HEK293 (cell line): ENCODE measurements around the gene MED15.

Source experiments
- CTCF ChIA-PET: fragments of 350-600 bp; formaldehyde crosslinking; extraction: SDS; loops from one replicate; lab custom pipeline; 2021; ENCODE audit warnings: antibody characterized with exemption; lab: Yijun Ruan, JAX
- POLR2A ChIA-PET: fragments of 300-600 bp; formaldehyde crosslinking; extraction: SDS; loops from one replicate; lab custom pipeline; 2020; ENCODE audit warnings: antibody characterized with exemption, inconsistent platforms; lab: Yijun Ruan, JAX
- H3K27ac ChIP-seq: fragments of 200-500 bp; sonication (Bioruptor generic); 2 replicates; pipeline ENCODE4 v1.5.1; 2014; ENCODE audit warnings: low read depth, low read length, control low read depth, inconsistent platforms; ENCODE audit errors: extremely low read depth
- H3K36me3 ChIP-seq, 2 experiments: fragments of 200-500 bp in 1 of 2; sonication (Bioruptor generic) in 1 of 2; 1 replicate in 1 of 2; 2 replicates in 1 of 2; pipeline ENCODE4 v1.5.1; 2014 to 2017; ENCODE audit warnings: inconsistent platforms in 2 of 2, low read length in 2 of 2; ENCODE audit not compliant: control insufficient read depth in 2 of 2, insufficient read depth in 1 of 2
- H3K4me1 ChIP-seq: fragments of 200-500 bp; sonication (Bioruptor generic); 2 replicates; pipeline ENCODE4 v1.5.1; 2014; ENCODE audit warnings: mild to moderate bottlenecking, low read length, inconsistent platforms; ENCODE audit not compliant: control insufficient read depth, insufficient read depth
- H3K4me3 ChIP-seq: 2 replicates; pipeline ENCODE4 v1.5.1; 2011; ENCODE audit warnings: low read depth, mild to moderate bottlenecking, control low read depth, low read length, moderate library complexity
- H3K9me3 ChIP-seq: fragments of 200-500 bp; sonication (Bioruptor generic); 2 replicates; pipeline ENCODE4 v1.5.1; 2014; ENCODE audit warnings: low read depth, low read length, inconsistent platforms; ENCODE audit not compliant: control insufficient read depth, insufficient read depth
- EGR2 ChIP-seq: fragments of 450-650 bp; formaldehyde crosslinking; IDR thresholded peaks from 2 replicates; pipeline ENCODE4 v1.5.1; 2016; ENCODE audit warnings: low read depth, missing biosample characterization, missing genetic modification characterization
- GLIS2 ChIP-seq: fragments of 450-650 bp; formaldehyde crosslinking; IDR thresholded peaks from 2 replicates; pipeline ENCODE4 v1.5.1; 2016; ENCODE audit warnings: missing biosample characterization, missing genetic modification characterization
- HOXA7 ChIP-seq: sonication (generic); formaldehyde crosslinking; IDR thresholded peaks from 2 replicates; pipeline ENCODE4 v1.8.1; 2022; ENCODE audit warnings: missing genetic modification reagents, borderline replicate concordance
- HOXC10 ChIP-seq: sonication (generic); formaldehyde crosslinking; IDR thresholded peaks from 2 replicates; pipeline ENCODE4 v1.8.1; 2023; ENCODE audit warnings: mild to moderate bottlenecking, missing genetic modification reagents
- KLF9 ChIP-seq: fragments of 450-650 bp; formaldehyde crosslinking; IDR thresholded peaks from 2 replicates; pipeline ENCODE4 v1.5.1; 2016; ENCODE audit warnings: missing biosample characterization, missing genetic modification characterization, low read depth
- MZF1 ChIP-seq: fragments of 450-650 bp; formaldehyde crosslinking; IDR thresholded peaks from 2 replicates; pipeline ENCODE4 v1.5.1; 2017; ENCODE audit warnings: missing biosample characterization, missing genetic modification characterization, borderline replicate concordance
- REST ChIP-seq: fragments of 450-650 bp; formaldehyde crosslinking; IDR thresholded peaks from 2 replicates; pipeline ENCODE4 v1.5.1; 2016; ENCODE audit warnings: missing biosample characterization, missing genetic modification characterization
- SP2 ChIP-seq: fragments of 450-650 bp; formaldehyde crosslinking; IDR thresholded peaks from 2 replicates; pipeline ENCODE4 v1.5.1; 2016; ENCODE audit warnings: missing biosample characterization, missing genetic modification characterization
- ZBTB48 ChIP-seq: fragments of 450-650 bp; formaldehyde crosslinking; IDR thresholded peaks from 2 replicates; pipeline ENCODE4 v1.5.1; 2016; ENCODE audit warnings: missing biosample characterization, missing genetic modification characterization
- ZBTB8A ChIP-seq: fragments of 450-650 bp; formaldehyde crosslinking; IDR thresholded peaks from 2 replicates; pipeline ENCODE4 v1.5.1; 2016; ENCODE audit warnings: missing biosample characterization, missing genetic modification characterization
- ZFHX2 ChIP-seq: fragments of 450-650 bp; formaldehyde crosslinking; conservative IDR thresholded peaks from 2 replicates; pipeline ENCODE4 v1.5.1; 2016; ENCODE audit warnings: missing biosample characterization, missing genetic modification characterization
- ZIC2 ChIP-seq: fragments of 450-650 bp; formaldehyde crosslinking; IDR thresholded peaks from 2 replicates; pipeline ENCODE4 v1.5.1; 2016; ENCODE audit warnings: missing biosample characterization, missing genetic modification characterization
- ZNF133 ChIP-seq: fragments of 450-650 bp; formaldehyde crosslinking; IDR thresholded peaks from 2 replicates; pipeline ENCODE4 v1.5.1; 2016; ENCODE audit warnings: missing biosample characterization, missing genetic modification characterization
- ZNF175 ChIP-seq: fragments of 450-650 bp; formaldehyde crosslinking; IDR thresholded peaks from 2 replicates; pipeline ENCODE4 v1.5.1; 2016; ENCODE audit warnings: missing biosample characterization, missing genetic modification characterization
- ZNF19 ChIP-seq: fragments of 450-650 bp; formaldehyde crosslinking; IDR thresholded peaks from 2 replicates; pipeline ENCODE4; 2016; ENCODE audit warnings: missing biosample characterization, missing genetic modification characterization, low read depth
- ZNF214 ChIP-seq: fragments of 450-650 bp; formaldehyde crosslinking; IDR thresholded peaks from 2 replicates; pipeline ENCODE4 v1.5.1; 2017; ENCODE audit warnings: missing biosample characterization, mild to moderate bottlenecking, missing genetic modification characterization, borderline replicate concordance
- ZNF23 ChIP-seq: fragments of 450-650 bp; formaldehyde crosslinking; IDR thresholded peaks from 2 replicates; pipeline ENCODE4 v1.5.1; 2016; ENCODE audit warnings: missing biosample characterization, missing genetic modification characterization, borderline replicate concordance
- ZNF341 ChIP-seq: fragments of 450-650 bp; formaldehyde crosslinking; IDR thresholded peaks from 2 replicates; pipeline ENCODE4; 2016; ENCODE audit warnings: low read depth, missing biosample characterization, missing genetic modification characterization
- ZNF350 ChIP-seq: fragments of 450-650 bp; formaldehyde crosslinking; IDR thresholded peaks from 2 replicates; pipeline ENCODE4 v1.5.0; 2017; ENCODE audit warnings: missing biosample characterization, mild to moderate bottlenecking, missing genetic modification characterization
- ZNF354C ChIP-seq: fragments of 450-650 bp; formaldehyde crosslinking; IDR thresholded peaks from 2 replicates; pipeline ENCODE4 v1.5.1; 2016; ENCODE audit warnings: missing biosample characterization, missing genetic modification characterization, low read depth, borderline replicate concordance
- ZNF366 ChIP-seq: fragments of 450-650 bp; formaldehyde crosslinking; conservative IDR thresholded peaks from 2 replicates; pipeline ENCODE4 v1.5.1; 2016; ENCODE audit warnings: missing biosample characterization, missing genetic modification characterization
- ZNF398 ChIP-seq: fragments of 450-650 bp; formaldehyde crosslinking; IDR thresholded peaks from 2 replicates; pipeline ENCODE4 v1.5.1; 2017; ENCODE audit warnings: missing biosample characterization, missing genetic modification characterization
- ZNF530 ChIP-seq: fragments of 450-650 bp; formaldehyde crosslinking; IDR thresholded peaks from 2 replicates; pipeline ENCODE4 v1.5.1; 2016; ENCODE audit warnings: low read depth, missing biosample characterization, missing genetic modification characterization
- ZNF548 ChIP-seq: fragments of 450-650 bp; formaldehyde crosslinking; IDR thresholded peaks from 2 replicates; pipeline ENCODE4 v1.5.1; 2016; ENCODE audit warnings: missing biosample characterization, missing genetic modification characterization
- ZNF560 ChIP-seq: fragments of 450-650 bp; formaldehyde crosslinking; IDR thresholded peaks from 2 replicates; pipeline ENCODE4 v1.5.1; 2017; ENCODE audit warnings: missing biosample characterization, missing genetic modification characterization, borderline replicate concordance
- ZNF561 ChIP-seq: fragments of 450-650 bp; IDR thresholded peaks from 2 replicates; pipeline ENCODE4 v1.5.1; 2018; ENCODE audit warnings: missing biosample characterization, missing genetic modification characterization, borderline replicate concordance
- ZNF692 ChIP-seq: fragments of 450-650 bp; formaldehyde crosslinking; IDR thresholded peaks from 2 replicates; pipeline ENCODE4 v1.5.1; 2016; ENCODE audit warnings: missing biosample characterization, missing genetic modification characterization
- ZNF704 ChIP-seq: fragments of 450-650 bp; formaldehyde crosslinking; IDR thresholded peaks from 2 replicates; pipeline ENCODE4 v1.5.1; 2016; ENCODE audit warnings: missing biosample characterization, missing genetic modification characterization
- ZNF707 ChIP-seq: fragments of 450-650 bp; formaldehyde crosslinking; IDR thresholded peaks from 2 replicates; pipeline ENCODE4 v1.5.1; 2016; ENCODE audit warnings: missing biosample characterization, missing genetic modification characterization
- ZNF76 ChIP-seq: fragments of 450-650 bp; formaldehyde crosslinking; IDR thresholded peaks from 2 replicates; pipeline ENCODE4; 2016; ENCODE audit warnings: low read depth, missing biosample characterization, missing genetic modification characterization, borderline replicate concordance
- ZNF843 ChIP-seq: fragments of 450-650 bp; formaldehyde crosslinking; IDR thresholded peaks from 2 replicates; pipeline ENCODE4 v1.5.1; 2016; ENCODE audit warnings: missing biosample characterization, missing genetic modification characterization
- ZSCAN23 ChIP-seq: fragments of 450-650 bp; formaldehyde crosslinking; IDR thresholded peaks from 2 replicates; pipeline ENCODE4 v1.5.1; 2016; ENCODE audit warnings: missing biosample characterization, missing genetic modification characterization

Gene MED15

GRCh38 chr22:20606784-20607128, 99.3 kb downstream of the MED15 start (continued):
- TF ChIP-seq ZNF354C (tag by site-specific recombination) (no peak), ZNF76 (no peak), MZF1 (no peak), ZNF366 (tag by site-specific recombination) (no peak), ZNF23 (tag by site-specific recombination) (no peak), ZNF214 (tag by site-specific recombination) (no peak), ZNF133 (tag by site-specific recombination) (no peak), GLIS2 (tag by site-specific recombination) (no peak), ZNF19 (tag by site-specific recombination) (no peak), REST (no peak), KLF9 (tag by site-specific recombination) (no peak), ZNF561 (tag by site-specific recombination) (no peak)

DNA sequence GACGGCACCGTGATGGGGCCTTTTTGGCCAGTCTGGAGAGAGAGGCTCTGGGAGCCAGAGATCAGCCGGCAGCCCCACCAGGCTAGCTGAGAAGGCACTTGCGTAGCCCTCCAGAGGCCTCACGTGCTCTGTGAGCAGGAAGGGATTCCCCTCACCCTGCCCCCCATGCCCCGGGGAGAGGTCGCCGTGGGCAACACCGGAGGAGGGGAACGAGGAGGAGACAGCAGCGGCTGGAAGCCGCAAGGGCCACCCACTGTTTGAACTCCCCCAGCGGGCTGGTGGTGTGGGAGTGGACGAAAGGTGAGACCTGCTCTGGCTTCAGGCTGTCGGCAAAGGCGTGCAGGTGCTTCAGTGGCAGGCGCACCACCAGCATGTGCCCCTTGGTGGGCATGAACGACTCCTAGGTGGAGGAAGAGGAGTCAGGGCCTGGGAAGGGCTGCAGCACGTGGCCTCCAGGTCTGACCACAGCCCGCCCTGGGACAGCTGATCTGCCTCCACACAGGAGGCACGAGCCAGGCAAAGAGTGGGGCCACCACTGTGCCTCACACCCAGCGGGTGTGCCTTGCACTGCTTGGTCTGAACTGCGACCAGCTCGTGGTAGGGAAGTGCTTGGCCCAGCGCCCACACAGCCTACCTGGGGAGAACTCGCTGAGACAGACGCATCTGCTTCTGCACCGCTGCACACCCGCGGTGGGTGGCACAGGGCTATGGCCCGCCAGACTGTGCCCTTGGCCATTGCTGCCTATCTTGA, 99.9 kb downstream of the MED15 start:
- ChIA-PET CTCF (interaction anchor here (0.5 to 2.4 kb wide), 7 partner anchors 8 to 208 kb away, joined by 3 to 10 read pairs (median 4); no protein-coding TSS in a partner anchor), POLR2A (no interaction called here)
- no peaks in the 10 kb centered on the region for H3K4me1 ChIP-seq
- H3K27ac ChIP-seq, result no peak overlapping the region
- no peaks in the 10 kb centered on the region for H3K9me3 ChIP-seq
- no peak overlapping the region for H3K4me3 ChIP-seq
- H3K36me3 ChIP-seq, result no peaks in the 10 kb centered on the region
- TF ChIP-seq HOXC10 (CRISPR knock-in tag) (no peak), ZNF350 (no peak), ZNF175 (tag by site-specific recombination) (no peak), ZNF341 (tag by site-specific recombination) (no peak; the same call in 1 of the 2 replicates), ZNF707 (tag by site-specific recombination) (no peak), EGR2 (tag by site-specific recombination) (peak; percentile 92), ZNF704 (tag by site-specific recombination) (no peak), ZSCAN23 (no peak), ZNF530 (no peak), ZBTB48 (tag by site-specific recombination) (no peak), SP2 (tag by site-specific recombination) (no peak), HOXA7 (no peak), ZNF398 (no peak), ZNF843 (no peak), ZFHX2 (tag by site-specific recombination) (peak; percentile 85), ZNF548 (tag by site-specific recombination) (no peak), ZNF560 (tag by site-specific recombination) (no peak), ZBTB8A (0 out of 2 replicates have a peak, but pooled peaks have one; percentile 24), ZIC2 (peak; percentile 91), ZNF692 (no peak)
